Right lung (tissue), 5 donors: ENCODE data around the gene SMARCC2. TPM values are rescaled to one million over a fixed set of nuclear protein-coding genes. Genes with fewer than 3 reads are reported as not detected.

Experiments used
- DNase-seq, 2 donors: peaks; one replicate each; pipeline ENCODE4 v3.0.0-alpha.2; 2013
- polyA plus RNA-seq, 5 donors: library from polyadenylated mRNA; unstranded; fragments of 120-200 nt; gene quantifications; one replicate each; pipeline versions ENCODE4 v1.2.1 to v1.2.3, GENCODE V29; 2013; ENCODE audit warnings: inconsistent platforms in 1 of 5, low replicate concordance in 1 of 5; ENCODE audit not compliant: insufficient read length in 5 of 5, insufficient read depth in 1 of 5

SMARCC2 gene
- polyA plus RNA-seq, 5 donors, result 90.6 to 124 (median 119) TPM

DNA sequence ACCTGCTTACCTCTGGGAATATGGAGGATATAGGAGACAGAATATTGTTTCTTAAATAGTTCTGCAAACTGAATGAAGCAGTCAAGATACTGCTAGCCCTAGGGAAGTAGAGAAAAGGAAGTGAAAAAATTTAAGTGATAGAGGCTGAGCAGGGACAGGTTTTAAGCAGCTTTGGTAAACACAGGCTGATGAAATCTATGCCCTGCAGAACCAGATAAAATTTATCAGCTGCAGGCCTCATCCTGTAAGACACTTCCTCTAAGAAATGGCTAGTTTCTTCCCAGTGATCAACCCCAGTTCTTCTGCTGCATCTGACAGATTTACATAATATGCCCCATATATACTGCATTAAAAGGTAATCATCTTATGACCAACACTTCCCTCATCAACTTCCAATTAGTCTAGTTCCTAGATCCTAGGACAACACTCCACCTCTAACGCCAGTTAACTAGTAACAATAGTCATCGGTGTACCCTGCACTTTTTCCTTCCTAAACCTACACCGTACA is 62.5 kb downstream of the SMARCC2 start:
- no peak for DNase-seq

DNA sequence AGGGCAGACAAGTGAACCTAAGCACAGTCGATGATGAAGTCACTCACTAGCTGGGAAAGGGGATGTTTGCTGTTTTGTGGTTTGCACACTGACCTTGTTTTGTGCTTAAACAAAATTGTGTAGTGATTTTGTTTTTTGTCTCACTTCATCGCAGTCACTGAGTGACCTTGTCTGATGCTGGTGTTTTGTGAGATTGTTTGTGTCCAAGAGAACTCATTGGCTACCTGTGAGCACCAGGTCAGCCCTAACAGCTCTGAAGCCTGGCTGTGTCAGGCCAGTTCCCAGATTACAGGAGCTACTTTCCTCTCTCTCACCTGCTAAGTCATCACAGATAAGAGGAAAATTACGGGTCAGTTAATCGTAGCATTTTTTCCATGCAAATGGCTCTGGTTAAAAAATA is 65.2 kb downstream of the SMARCC2 start:
- no peak for DNase-seq

- no peak for DNase-seq
These were observed 66.6 kb downstream of the SMARCC2 start for GRCh38 chr12:56122637-56123036.

GRCh38 chr12:56121204-56121870 is 67.9 kb downstream of the SMARCC2 start:
- DNase-seq, result no peak

- no peak for DNase-seq
These were observed 69.0 kb downstream of the SMARCC2 start for GRCh38 chr12:56120158-56120846.

DNA sequence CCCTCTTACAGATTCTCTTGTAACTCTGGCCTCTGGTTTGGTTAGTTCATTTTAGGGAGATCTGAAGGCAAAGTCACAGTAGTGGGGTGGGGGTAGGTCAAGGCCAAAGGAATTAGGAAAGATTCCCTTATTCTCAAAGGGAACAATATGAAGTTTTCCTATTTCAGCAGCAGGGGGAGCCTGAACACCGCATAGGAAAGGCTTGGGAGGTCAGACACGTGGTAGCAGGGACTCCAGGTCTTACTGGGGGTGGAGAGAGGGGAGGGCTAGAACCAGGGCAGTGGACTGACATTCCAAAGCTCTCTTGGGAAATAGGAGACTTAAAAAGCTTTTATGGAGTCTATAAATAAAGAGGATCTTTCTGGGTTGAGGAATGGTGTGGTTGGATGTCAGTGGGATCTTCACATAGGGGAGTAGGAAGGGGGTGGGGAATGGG is 69.9 kb downstream of the SMARCC2 start:
- peak; percentile 73 to 78 for DNase-seq

- DNase-seq, result no peak
These were observed 70.5 kb downstream of the SMARCC2 start for GRCh38 chr12:56118688-56119357.

DNA sequence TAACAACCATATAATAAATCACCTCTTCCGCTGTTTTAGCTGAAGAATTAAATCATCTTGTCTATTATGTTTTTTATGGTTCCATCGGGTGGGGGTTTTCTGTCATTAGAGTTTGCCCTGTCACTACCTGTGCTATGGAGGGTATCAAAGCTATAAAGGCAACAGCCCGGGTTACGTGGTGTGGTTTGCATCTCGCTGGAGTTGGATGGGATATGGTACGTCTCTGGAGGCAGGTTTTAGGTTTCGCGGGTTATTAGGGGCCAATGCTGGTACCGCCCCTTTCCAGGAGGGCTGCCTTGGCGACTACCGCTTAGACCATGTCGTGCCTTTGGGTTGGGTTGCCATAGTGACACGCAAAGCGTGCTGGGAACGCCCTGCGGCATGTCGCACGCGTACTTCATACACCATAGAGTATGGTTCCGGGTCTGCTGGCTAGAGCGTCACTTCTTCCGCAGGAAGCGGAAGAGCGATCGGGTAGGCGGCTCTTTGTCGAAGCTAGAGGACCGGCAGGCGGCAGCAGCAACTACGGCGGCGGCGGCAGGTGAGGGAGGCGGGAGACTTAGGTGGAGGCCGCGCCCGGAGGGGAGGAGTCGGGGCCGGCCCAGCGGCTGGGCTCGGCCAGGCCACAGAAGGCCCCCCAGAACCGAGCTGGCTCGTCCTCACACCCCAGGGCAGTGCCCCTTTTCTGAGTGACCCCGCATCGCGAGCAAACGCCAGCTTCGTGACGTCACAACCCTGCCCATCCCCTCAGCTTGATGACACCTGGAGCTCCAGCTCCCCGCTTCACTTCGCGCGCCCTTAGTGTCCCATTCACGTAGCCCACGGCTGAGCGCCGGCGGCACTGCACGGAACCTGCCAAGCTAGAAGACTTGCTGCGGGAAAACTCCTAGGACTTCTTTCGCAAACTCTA is 71.2 kb downstream of the SMARCC2 start, which contains the start of gene ZC3H10:
TSS of gene ZC3H10 (plus strand) at position 489 of the 910 bp plus-strand sequence. CDS start 2,297 bp downstream, outside the sequence.
- DNase-seq, result peak; percentile 99

DNA sequence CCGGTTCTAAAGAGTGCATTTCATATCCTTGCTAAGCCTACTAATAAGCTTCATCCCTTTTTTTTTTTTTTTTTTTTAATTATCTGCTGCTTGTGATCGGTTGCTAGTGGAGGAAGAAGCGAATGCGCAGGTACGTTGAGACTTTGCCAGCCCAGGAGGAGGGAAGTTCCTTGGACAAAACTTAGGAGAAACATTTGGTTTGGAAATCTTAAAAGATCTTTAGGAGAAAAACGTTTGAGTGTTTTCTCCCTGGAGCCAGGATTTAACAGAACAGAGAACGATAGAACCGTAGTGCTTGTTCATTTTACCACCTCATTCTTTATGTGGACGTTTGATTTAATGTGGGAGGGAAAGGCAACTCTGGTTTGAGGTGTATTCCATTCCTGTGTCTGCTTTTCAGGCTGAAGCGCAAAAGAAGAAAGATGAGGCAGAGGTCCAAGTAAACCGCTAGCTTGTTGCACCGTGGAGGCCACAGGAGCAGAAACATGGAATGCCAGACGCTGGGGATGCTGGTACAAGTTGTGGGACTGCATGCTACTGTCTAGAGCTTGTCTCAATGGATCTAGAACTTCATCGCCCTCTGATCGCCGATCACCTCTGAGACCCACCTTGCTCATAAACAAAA is 72.1 kb downstream of the SMARCC2 start:
- peak in 1 of 2 donors; percentile 13 for DNase-seq

GRCh38 chr12:56116267-56117081 is 72.8 kb downstream of the SMARCC2 start, which contains the start of gene RPL41:
RPL41 (plus strand) TSS chr12:56116633.
- DNase-seq, result peak; percentile 98

- DNase-seq, result peak in 1 of 2 donors; percentile 9
These were observed 74.0 kb downstream of the SMARCC2 start for GRCh38 chr12:56115329-56115728.

DNA sequence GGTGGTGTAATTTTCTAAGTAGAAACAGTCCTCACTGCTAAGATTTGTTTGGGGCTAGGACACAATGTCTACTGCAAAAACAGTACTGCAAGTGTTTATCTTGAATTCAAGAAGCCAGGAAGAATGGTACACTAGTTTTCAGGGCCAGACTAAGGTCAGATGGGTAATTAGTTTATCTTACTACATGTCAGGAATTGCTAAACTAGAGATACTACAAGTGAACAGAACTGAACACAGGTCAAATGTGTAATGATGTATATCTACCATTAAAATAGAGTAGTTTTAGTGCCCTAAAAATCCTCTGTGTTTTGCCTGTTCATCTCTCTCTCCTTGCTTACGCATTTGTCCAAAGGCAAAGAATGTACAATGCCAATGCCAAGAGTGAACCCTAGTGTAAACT is 75.2 kb downstream of the SMARCC2 start:
- no peak for DNase-seq

Other genes starting within 250 kb of the SMARCC2 start
- gene PMEL, start 223.4 kb downstream of the SMARCC2 start, polyA plus RNA-seq, result 1 to 10 TPM; 2.0 to 2.7 (median 2.4) TPM
- gene CDK2, start 222.7 kb downstream of the SMARCC2 start, polyA plus RNA-seq, result 10 to 100 TPM; 73.1 to 86.5 (median 78.1) TPM
- gene RAB5B, start 215.4 kb downstream of the SMARCC2 start, polyA plus RNA-seq, result 100 to 1,000 TPM; 131 to 157 (median 146) TPM
- 10 to 100 TPM; 36.7 to 43.4 (median 42.8) TPM for gene SUOX, start 192.2 kb downstream of the SMARCC2 start, polyA plus RNA-seq
- 10 to 100 TPM; 19.7 to 26.1 (median 23.1) TPM for gene IKZF4, start 168.4 kb downstream of the SMARCC2 start, polyA plus RNA-seq
- 100 to 1,000 TPM; 102 to 691 (median 130) TPM for gene RPS26, start 147.6 kb downstream of the SMARCC2 start, polyA plus RNA-seq
- gene ERBB3, start 109.3 kb downstream of the SMARCC2 start, polyA plus RNA-seq, result 10 to 100 TPM; 71.3 to 97.1 (median 80.0) TPM
- 100 to 1,000 TPM; 118 to 168 (median 134) TPM for gene PA2G4, start 84.9 kb downstream of the SMARCC2 start, polyA plus RNA-seq
- 1,000 to 10,000 TPM; 6,129 to 8,482 (median 6,371) TPM for gene RPL41, start 72.8 kb downstream of the SMARCC2 start, polyA plus RNA-seq
- 1 to 10 TPM; 5.1 to 6.8 (median 6.2) TPM for gene ZC3H10, start 71.2 kb downstream of the SMARCC2 start, polyA plus RNA-seq
- 10 to 100 TPM; 74.3 to 90.6 (median 81.1) TPM for gene ESYT1, start 61.2 kb downstream of the SMARCC2 start, polyA plus RNA-seq
- gene MYL6B, start 36.9 kb downstream of the SMARCC2 start, polyA plus RNA-seq, result 100 to 1,000 TPM; 162 to 215 (median 172) TPM
- 1,000 to 10,000 TPM; 1,819 to 2,542 (median 2,207) TPM for gene MYL6, start 31.1 kb downstream of the SMARCC2 start, polyA plus RNA-seq
- 10 to 100 TPM; 37.6 to 44.8 (median 38.4) TPM for gene RNF41, start 32.4 kb upstream of the SMARCC2 start, polyA plus RNA-seq
- gene NABP2, start 34.9 kb upstream of the SMARCC2 start, polyA plus RNA-seq, result 10 to 100 TPM; 24.6 to 31.3 (median 25.6) TPM
- gene SLC39A5, start 40.6 kb upstream of the SMARCC2 start, polyA plus RNA-seq, result 1 to 10 TPM; 2.6 to 5.6 (median 4.8) TPM
- gene ANKRD52, start 68.9 kb upstream of the SMARCC2 start, polyA plus RNA-seq, result 10 to 100 TPM; 21.9 to 32.1 (median 30.9) TPM
- 10 to 100 TPM; 15.3 to 17.9 (median 15.8) TPM for gene COQ10A, start 77.5 kb upstream of the SMARCC2 start, polyA plus RNA-seq
- 100 to 1,000 TPM; 148 to 181 (median 158) TPM for gene CS, start 110.8 kb upstream of the SMARCC2 start, polyA plus RNA-seq
- 100 to 1,000 TPM; 128 to 155 (median 136) TPM for gene CNPY2, start 126.5 kb upstream of the SMARCC2 start, polyA plus RNA-seq
- 10 to 100 TPM; 64.8 to 96.1 (median 78.4) TPM for gene PAN2, start 144.5 kb upstream of the SMARCC2 start, polyA plus RNA-seq
- 1 to 10 TPM in 1 of 5 donors, under 1 TPM in 4; 0.64 to 1.1 (median 0.81) TPM for gene IL23A, start 149.4 kb upstream of the SMARCC2 start, polyA plus RNA-seq
- gene STAT2, start 170.6 kb upstream of the SMARCC2 start, polyA plus RNA-seq, result 100 to 1,000 TPM; 120 to 174 (median 144) TPM
- under 1 TPM in 2 of 5 donors, not detected in 3; 0.10 to 0.15 TPM for gene APOF, start 173.4 kb upstream of the SMARCC2 start, polyA plus RNA-seq